ENCODE measurements around the gene ANKRD12. TPM values are rescaled to one million over a fixed set of nuclear protein-coding genes. Genes with fewer than 3 reads are reported as not detected.

The ANKRD12 gene
- polyA plus RNA-seq, 3 donors from 2014 or later, result 8.8 to 69.7 (median 35.7) TPM

GRCh38 chr18:9323750-9324445, 187.3 kb downstream of the ANKRD12 start:
- H3K27me3 Mint-ChIP-seq (ENCODE audit: low read depth in 3 of 3), result peaks cover 4 to 7% (median 6%) of the 10 kb centered on the region in 3 donors
- H3K4me1 Mint-ChIP-seq, result no peaks in the 10 kb centered on the region
- H3K9me3 Mint-ChIP-seq, result peaks cover 0 to 5% (median 0%) of the 10 kb centered on the region in 6 donors
- DNase-seq, result no peak
- H3K27ac Mint-ChIP-seq, result no peak overlapping the region
- no peak overlapping the region for H3K4me3 Mint-ChIP-seq
- no peaks in the 10 kb centered on the region for H3K36me3 Mint-ChIP-seq

- no peaks in the 10 kb centered on the region for H3K36me3 Mint-ChIP-seq
- no peak overlapping the region for H3K27ac Mint-ChIP-seq
- no peaks in the 10 kb centered on the region for H3K4me1 Mint-ChIP-seq
- no peaks in the 10 kb centered on the region for H3K9me3 Mint-ChIP-seq
- no peak for DNase-seq
- H3K27me3 Mint-ChIP-seq (ENCODE audit: low read depth in 3 of 3), result peaks cover 8 to 10% (median 8%) of the 10 kb centered on the region in 3 donors
- H3K4me3 Mint-ChIP-seq, result no peak overlapping the region
Measured at GRCh38 chr18:9325716-9326115, 189.1 kb downstream of the ANKRD12 start.

- Mint-ChIP-seq H3K9me3 (no peaks in the 10 kb centered on the region), H3K27me3 (ENCODE audit: low read depth in 3 of 3) (peaks cover 6 to 15% (median 8%) of the 10 kb centered on the region in 3 donors), H3K4me3 (no peak overlapping the region), H3K4me1 (peaks cover under 1 to 4% of the 10 kb centered on the region in 2 donors), H3K36me3 (no peaks in the 10 kb centered on the region), H3K27ac (no peak overlapping the region)
- no peak for DNase-seq
Measured at GRCh38 chr18:9328776-9329175, 192.2 kb downstream of the ANKRD12 start.

- Mint-ChIP-seq H3K36me3 (no peaks in the 10 kb centered on the region), H3K4me1 (peaks cover 5 to 9% of the 10 kb centered on the region in 2 donors), H3K27ac (no peak overlapping the region), H3K27me3 (ENCODE audit: low read depth in 3 of 3) (peaks cover 9 to 22% (median 11%) of the 10 kb centered on the region in 3 donors), H3K9me3 (no peaks in the 10 kb centered on the region), H3K4me3 (no peak overlapping the region)
- no peak for DNase-seq
Measured at GRCh38 chr18:9329471-9329870, 192.9 kb downstream of the ANKRD12 start.

GRCh38 chr18:9330419-9330818, 193.8 kb downstream of the ANKRD12 start:
- Mint-ChIP-seq H3K27ac (no peak overlapping the region), H3K4me3 (no peak overlapping the region), H3K4me1 (peaks cover 8 to 14% of the 10 kb centered on the region in 2 donors), H3K9me3 (no peaks in the 10 kb centered on the region), H3K36me3 (no peaks in the 10 kb centered on the region), H3K27me3 (ENCODE audit: low read depth in 3 of 3) (peaks cover 9 to 22% (median 11%) of the 10 kb centered on the region in 3 donors)
- DNase-seq, result no peak

- peak overlapping the region; percentile 31 to 93 (median 83) for H3K27ac Mint-ChIP-seq
- peak overlapping the region; percentile 80 to 93 (median 91) for H3K4me3 Mint-ChIP-seq
- H3K27me3 Mint-ChIP-seq (ENCODE audit: low read depth in 3 of 3), result peaks cover 6 to 18% (median 11%) of the 10 kb centered on the region in 3 donors
- H3K4me1 Mint-ChIP-seq, result peaks cover 14 to 19% of the 10 kb centered on the region in 2 donors
- H3K9me3 Mint-ChIP-seq, result no peaks in the 10 kb centered on the region
- no peak for DNase-seq
- peaks cover 3 to 9% (median 8%) of the 10 kb centered on the region in 3 donors for H3K36me3 Mint-ChIP-seq
Measured at GRCh38 chr18:9333441-9334328, 197.1 kb downstream of the ANKRD12 start.

- Mint-ChIP-seq H3K9me3 (no peaks in the 10 kb centered on the region), H3K27ac (peak within 1 kb of the TSS; percentile 31 to 93 (median 83)), H3K4me3 (peak within 1 kb of the TSS; percentile 80 to 94 (median 91)), H3K27me3 (ENCODE audit: low read depth in 3 of 3) (peaks cover 3 to 15% (median 8%) of the 10 kb centered on the region in 3 donors), H3K4me1 (peaks cover 14 to 19% of the 10 kb centered on the region in 2 donors), H3K36me3 (peaks cover 3 to 9% (median 8%) of the 10 kb centered on the region in 3 donors)
- DNase-seq, result peak; percentile 89 to 92 (median 92)
Measured at GRCh38 chr18:9334329-9334972, 197.9 kb downstream of the ANKRD12 start, which contains the start of gene TWSG1. TWSG1 (plus strand) TSS chr18:9334773; CDS start chr18:9337230, 2,457 bp downstream.

GRCh38 chr18:9334973-9335696, 198.6 kb downstream of the ANKRD12 start:
- no peaks in the 10 kb centered on the region for H3K9me3 Mint-ChIP-seq
- peaks cover 14 to 19% of the 10 kb centered on the region in 2 donors for H3K4me1 Mint-ChIP-seq
- H3K4me3 Mint-ChIP-seq, result peak overlapping the region; percentile 80 to 94 (median 91)
- peaks cover 3 to 15% (median 8%) of the 10 kb centered on the region in 3 donors for H3K27me3 Mint-ChIP-seq (ENCODE audit: low read depth in 3 of 3)
- H3K27ac Mint-ChIP-seq, result peak overlapping the region; percentile 20 to 77 (median 72)
- no peak for DNase-seq
- peaks cover 3 to 9% (median 8%) of the 10 kb centered on the region in 3 donors for H3K36me3 Mint-ChIP-seq

Other genes starting within 250 kb of the ANKRD12 start
- 100 to 1,000 TPM in 2 of 3 donors, 10 to 100 TPM in 1; 88.7 to 155 (median 115) TPM for gene NDUFV2, start 34.1 kb upstream of the ANKRD12 start, polyA plus RNA-seq
- gene TWSG1, start 198.0 kb downstream of the ANKRD12 start, polyA plus RNA-seq, result 1 to 10 TPM; 5.1 to 5.3 (median 5.3) TPM